Natural killer cell (primary cell): ENCODE measurements around the gene BICDL2. TPM values are rescaled to one million over a fixed set of nuclear protein-coding genes. Genes with fewer than 3 reads are reported as not detected.

ENCODE experiments used
- ATAC-seq, 3 donors: fragments of 150-1000 bp in 2 of 3; fragments of 200-7000 bp in 1 of 3; cut with Tn5 transposase; 1 replicate in 1 of 3; 2 replicates in 2 of 3; pipeline ENCODE4 v1.10.0; 2021; ENCODE audit warnings: mild to moderate bottlenecking in 2 of 3, moderate library complexity in 2 of 3
- DNase-seq, 2 donors: peaks; one replicate each; pipeline versions ENCODE4 v3.0.0 to v3.0.0-alpha.2; 2013 to 2021; ENCODE audit warnings: mixed read lengths in 1 of 2
- H3K27ac ChIP-seq: one replicate; pipeline ENCODE4 v1.5.1; 2013; ENCODE audit warnings: mild to moderate bottlenecking, low read length
- H3K27me3 ChIP-seq: one replicate; pipeline ENCODE4 v1.6.1; 2013; ENCODE audit warnings: low read length; ENCODE audit not compliant: control insufficient read depth, insufficient read depth
- H3K36me3 ChIP-seq: one replicate; pipeline ENCODE4 v1.6.1; 2013; ENCODE audit warnings: low read length; ENCODE audit not compliant: control insufficient read depth, insufficient read depth
- H3K4me1 ChIP-seq: one replicate; pipeline ENCODE4 v1.6.1; 2013; ENCODE audit warnings: low read length; ENCODE audit not compliant: control insufficient read depth, insufficient read depth
- H3K4me3 ChIP-seq: one replicate; pipeline ENCODE4 v1.5.1; 2013; ENCODE audit warnings: low read length
- H3K9me3 ChIP-seq: one replicate; pipeline ENCODE4 v1.6.1; 2013; ENCODE audit warnings: low read length; ENCODE audit not compliant: control insufficient read depth, insufficient read depth
- H3K27ac Mint-ChIP-seq, 2 donors: one replicate each; pipeline ENCODE4 v1.8.0; 2022; ENCODE audit warnings: mild to moderate bottlenecking in 2 of 2, mixed read lengths in 2 of 2, moderate library complexity in 1 of 2
- H3K27me3 Mint-ChIP-seq, 2 donors: one replicate each; pipeline ENCODE4 v1.8.0; 2022; ENCODE audit warnings: low read depth in 2 of 2, mixed read lengths in 2 of 2
- H3K36me3 Mint-ChIP-seq: one replicate; pipeline ENCODE4 v1.8.0; 2022; ENCODE audit warnings: mixed read lengths
- H3K4me1 Mint-ChIP-seq, 2 donors: one replicate each; pipeline ENCODE4 v1.8.0; 2022; ENCODE audit warnings: mixed read lengths in 2 of 2
- H3K4me3 Mint-ChIP-seq: one replicate; pipeline ENCODE4 v1.8.0; 2022; ENCODE audit warnings: mild to moderate bottlenecking, moderate library complexity, mixed read lengths
- H3K9me3 Mint-ChIP-seq, 2 donors: one replicate each; pipeline ENCODE4 v1.8.0; 2022; ENCODE audit warnings: mixed read lengths in 2 of 2
- CTCF ChIP-seq: fragments of 200-600 bp; IDR thresholded peaks from one replicate; pipeline ENCODE4 v1.8.0; 2022; ENCODE audit warnings: antibody characterized with exemption
- WGBS: methylation state at CpG from one replicate; pipeline ENCODE4 v1.1.7; 2013; ENCODE audit warnings: missing lambda C conversion rate; ENCODE audit not compliant: insufficient coverage; 5-methylcytosine and 5-hydroxymethylcytosine counted together
- intact Hi-C: fragments of 100-400 bp; cut with micrococcal nuclease; formaldehyde crosslinking; loops from one replicate; pipeline ENCODE4 v1.14.2; 2022
- total RNA-seq, 4 donors: library from RNA; stranded (reverse); fragments of 120-200 nt in 1 of 4; gene quantifications; one replicate each; pipeline versions ENCODE4 v1.2.3 to v1.2.4, GENCODE V29; 2013 to 2022

BICDL2 gene
- total RNA-seq, 3 donors from 2014 or later (not counting 1 experiment from before 2014, with no cell fraction given) = not detected

GRCh38 chr16:2983706-2984136 is 53.0 kb downstream of the BICDL2 start:
- peak; percentile 80 for TF ChIP-seq CTCF
- Histone ChIP-seq H3K9me3 (no peaks in the 10 kb centered on the region), H3K4me3 (no peak overlapping the region), H3K4me1 (peaks cover 27% of the 10 kb centered on the region), H3K27ac (no peak overlapping the region), H3K36me3 (no peaks in the 10 kb centered on the region), H3K27me3 (no peaks in the 10 kb centered on the region)
- H3K27ac Mint-ChIP-seq = peak overlapping the region in 1 of 2 donors; percentile 24
- peak; percentile 55 to 67 (median 64) for ATAC-seq
- intact Hi-C loops = no loop called here
- no peaks in the 10 kb centered on the region for H3K9me3 Mint-ChIP-seq
- H3K4me3 Mint-ChIP-seq = peak overlapping the region; percentile 55
- no peaks in the 10 kb centered on the region for H3K27me3 Mint-ChIP-seq
- DNase-seq = peak; percentile 56 to 78
- no peaks in the 10 kb centered on the region for H3K36me3 Mint-ChIP-seq
- 6% methylated on average over 42 of the region's 42 CpGs for WGBS
- peaks cover 0 to 11% of the 10 kb centered on the region in 2 donors for H3K4me1 Mint-ChIP-seq

GRCh38 chr16:2982402-2982801 is 54.3 kb downstream of the BICDL2 start:
- WGBS = 91% methylated on average over 5 of the region's 5 CpGs
- Mint-ChIP-seq H3K4me3 (peak overlapping the region; percentile 86), H3K27me3 (no peaks in the 10 kb centered on the region), H3K27ac (no peak overlapping the region), H3K9me3 (no peaks in the 10 kb centered on the region), H3K36me3 (no peaks in the 10 kb centered on the region), H3K4me1 (peaks cover 0 to 11% of the 10 kb centered on the region in 2 donors)
- TF ChIP-seq CTCF = no peak
- Histone ChIP-seq H3K4me3 (no peak overlapping the region), H3K27me3 (no peaks in the 10 kb centered on the region), H3K36me3 (no peaks in the 10 kb centered on the region), H3K27ac (no peak overlapping the region), H3K9me3 (no peaks in the 10 kb centered on the region), H3K4me1 (peaks cover 27% of the 10 kb centered on the region)
- ATAC-seq = no peak
- DNase-seq = no peak
- intact Hi-C loops = no loop called here

- H3K4me1 Mint-ChIP-seq = peaks cover 0 to 11% of the 10 kb centered on the region in 2 donors
- no peaks in the 10 kb centered on the region for H3K27me3 Mint-ChIP-seq
- H3K9me3 ChIP-seq = no peaks in the 10 kb centered on the region
- H3K27ac Mint-ChIP-seq = peak overlapping the region in 1 of 2 donors; percentile 62
- no peaks in the 10 kb centered on the region for H3K9me3 Mint-ChIP-seq
- intact Hi-C loops = no loop called here
- no peak overlapping the region for H3K4me3 ChIP-seq
- peak overlapping the region; percentile 86 for H3K4me3 Mint-ChIP-seq
- ATAC-seq (no peak), DNase-seq (no peak)
- 94% methylated on average over 3 of the region's 4 CpGs for WGBS
- peaks cover 27% of the 10 kb centered on the region for H3K4me1 ChIP-seq
- H3K36me3 ChIP-seq = no peaks in the 10 kb centered on the region
- no peaks in the 10 kb centered on the region for H3K36me3 Mint-ChIP-seq
- H3K27me3 ChIP-seq = no peaks in the 10 kb centered on the region
- no peak overlapping the region for H3K27ac ChIP-seq
- no peak for TF ChIP-seq CTCF
Measured at GRCh38 chr16:2981899-2982250, 54.9 kb downstream of the BICDL2 start.

GRCh38 chr16:2981177-2981898 is 55.4 kb downstream of the BICDL2 start:
- no peak for TF ChIP-seq CTCF
- intact Hi-C loops = no loop called here
- WGBS = 84% methylated on average over 31 of the region's 33 CpGs
- no peak for DNase-seq
- Mint-ChIP-seq H3K27ac (peak overlapping the region; percentile 62 to 73), H3K4me1 (peaks cover 0 to 11% of the 10 kb centered on the region in 2 donors), H3K27me3 (no peaks in the 10 kb centered on the region), H3K36me3 (no peaks in the 10 kb centered on the region), H3K9me3 (no peaks in the 10 kb centered on the region), H3K4me3 (peak overlapping the region; percentile 86)
- Histone ChIP-seq H3K36me3 (no peaks in the 10 kb centered on the region), H3K27me3 (no peaks in the 10 kb centered on the region), H3K27ac (no peak overlapping the region), H3K4me3 (peak overlapping the region; percentile 97), H3K9me3 (no peaks in the 10 kb centered on the region), H3K4me1 (peaks cover 27% of the 10 kb centered on the region)
- ATAC-seq = no peak
